ENCODE data around the gene EPB41L5.

The EPB41L5 gene

DNA sequence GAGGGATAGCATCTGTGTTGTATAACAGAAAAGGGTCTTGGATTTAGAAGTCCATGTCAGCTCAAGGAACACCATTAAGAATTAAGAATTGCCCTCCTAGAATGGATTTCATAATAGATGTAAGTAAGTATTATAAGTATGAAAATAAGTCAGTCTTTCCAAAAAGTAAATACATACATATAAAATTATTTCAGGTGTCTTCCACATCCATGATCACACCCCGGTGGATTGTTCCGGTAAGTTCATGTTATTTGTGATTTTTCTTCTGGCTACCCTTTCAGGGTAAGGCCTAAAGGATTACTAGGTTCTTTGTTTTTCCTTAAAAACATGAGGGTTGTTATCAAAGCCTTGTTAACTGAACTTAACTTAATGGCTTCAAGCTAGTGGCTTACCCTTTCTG is 154.4 kb downstream of the EPB41L5 start:
- TF ChIP-seq, protein P1, sequence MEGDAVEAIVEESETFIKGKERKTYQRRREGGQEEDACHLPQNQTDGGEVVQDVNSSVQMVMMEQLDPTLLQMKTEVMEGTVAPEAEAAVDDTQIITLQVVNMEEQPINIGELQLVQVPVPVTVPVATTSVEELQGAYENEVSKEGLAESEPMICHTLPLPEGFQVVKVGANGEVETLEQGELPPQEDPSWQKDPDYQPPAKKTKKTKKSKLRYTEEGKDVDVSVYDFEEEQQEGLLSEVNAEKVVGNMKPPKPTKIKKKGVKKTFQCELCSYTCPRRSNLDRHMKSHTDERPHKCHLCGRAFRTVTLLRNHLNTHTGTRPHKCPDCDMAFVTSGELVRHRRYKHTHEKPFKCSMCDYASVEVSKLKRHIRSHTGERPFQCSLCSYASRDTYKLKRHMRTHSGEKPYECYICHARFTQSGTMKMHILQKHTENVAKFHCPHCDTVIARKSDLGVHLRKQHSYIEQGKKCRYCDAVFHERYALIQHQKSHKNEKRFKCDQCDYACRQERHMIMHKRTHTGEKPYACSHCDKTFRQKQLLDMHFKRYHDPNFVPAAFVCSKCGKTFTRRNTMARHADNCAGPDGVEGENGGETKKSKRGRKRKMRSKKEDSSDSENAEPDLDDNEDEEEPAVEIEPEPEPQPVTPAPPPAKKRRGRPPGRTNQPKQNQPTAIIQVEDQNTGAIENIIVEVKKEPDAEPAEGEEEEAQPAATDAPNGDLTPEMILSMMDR (conservative IDR thresholded peaks at IDR 0.05; ENCODE audit: low read depth, low read length) = no peak
- H3K27ac ChIP-seq = no peak overlapping the region
- H3K79me2 ChIP-seq (ENCODE audit: insufficient read depth, low read depth) = no peaks in the 10 kb centered on the region
- H3K36me3 ChIP-seq (ENCODE audit: insufficient read depth) = no peaks in the 10 kb centered on the region
- no peaks in the 10 kb centered on the region for H3K4me1 ChIP-seq (ENCODE audit: low read depth, poor library complexity, severe bottlenecking)
- no peak overlapping the region for H3K4me2 ChIP-seq
- H3K9ac ChIP-seq = no peak overlapping the region
- no peak overlapping the region for H2AFZ ChIP-seq (ENCODE audit: low read depth)
- no peaks in the 10 kb centered on the region for H4K20me1 ChIP-seq (ENCODE audit: insufficient read depth)
- no peak overlapping the region for H3K4me3 ChIP-seq (IDR thresholded peaks at IDR 0.05; ENCODE audit: insufficient read depth, low read depth, low read length)
- H3K27me3 ChIP-seq (ENCODE audit: insufficient read depth, low read depth) = no peaks in the 10 kb centered on the region

DNA sequence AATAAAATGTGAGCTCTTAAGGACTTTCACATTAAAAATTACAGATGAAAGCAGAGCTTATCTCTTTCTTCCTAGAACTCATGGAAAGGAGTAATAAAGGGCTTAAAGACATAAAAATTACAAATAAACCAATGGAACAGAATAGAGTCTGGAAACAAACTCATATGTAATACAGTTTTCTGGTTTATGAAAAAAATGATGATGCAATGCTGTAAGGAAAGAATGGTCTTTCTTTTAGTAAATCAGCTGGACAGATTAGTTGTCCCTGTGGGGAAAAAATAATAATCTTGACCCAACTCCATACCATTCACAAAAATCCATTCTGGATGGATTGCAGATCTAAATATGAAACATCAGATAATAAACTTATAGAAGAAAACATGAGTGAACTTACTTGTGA is 156.1 kb downstream of the EPB41L5 start:
- Histone ChIP-seq H2AFZ (ENCODE audit: low read depth) (no peak overlapping the region), H3K27me3 (ENCODE audit: insufficient read depth, low read depth) (no peaks in the 10 kb centered on the region), H3K27ac (no peak overlapping the region), H3K4me3 (IDR thresholded peaks at IDR 0.05; ENCODE audit: insufficient read depth, low read depth, low read length) (no peak overlapping the region), H4K20me1 (ENCODE audit: insufficient read depth) (no peaks in the 10 kb centered on the region), H3K4me2 (no peak overlapping the region), H3K4me1 (ENCODE audit: low read depth, poor library complexity, severe bottlenecking) (no peaks in the 10 kb centered on the region), H3K79me2 (ENCODE audit: insufficient read depth, low read depth) (no peaks in the 10 kb centered on the region), H3K36me3 (ENCODE audit: insufficient read depth) (no peaks in the 10 kb centered on the region), H3K9ac (no peak overlapping the region)
- TF ChIP-seq, protein P1 (conservative IDR thresholded peaks at IDR 0.05; ENCODE audit: low read depth, low read length) = no peak

DNA sequence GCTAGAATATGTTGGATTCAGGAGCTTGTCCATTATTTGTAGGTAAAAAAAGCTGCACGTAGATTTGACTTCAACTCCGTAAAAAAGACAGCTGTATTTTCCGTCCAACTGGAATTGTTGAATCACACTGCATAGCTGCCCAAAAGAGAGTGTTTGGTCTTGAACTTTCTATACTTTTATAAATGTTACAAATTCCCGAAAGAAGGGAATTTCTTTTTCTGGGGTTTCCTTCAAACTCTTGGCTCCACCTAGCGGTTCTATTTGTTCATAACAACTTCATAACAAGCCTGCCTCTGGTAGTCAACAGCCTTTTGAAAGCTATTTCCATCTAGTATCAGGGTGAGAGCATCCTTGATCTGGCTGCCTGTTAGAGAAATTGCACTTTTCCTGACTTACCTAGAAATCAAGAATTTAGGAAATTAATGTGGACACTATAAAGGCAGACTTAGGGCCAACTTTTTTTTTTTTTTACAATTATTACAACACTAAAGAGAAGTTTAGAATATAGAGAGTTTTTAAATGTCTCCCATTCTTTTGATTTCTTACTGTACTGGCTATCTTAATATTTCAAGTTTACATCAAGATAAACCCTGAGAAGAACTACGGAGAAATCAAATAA is 162.2 kb downstream of the EPB41L5 start:
- H3K79me2 ChIP-seq (ENCODE audit: insufficient read depth, low read depth) = no peaks in the 10 kb centered on the region
- no peaks in the 10 kb centered on the region for H3K27me3 ChIP-seq (ENCODE audit: insufficient read depth, low read depth)
- H3K9ac ChIP-seq = no peak overlapping the region
- H3K4me2 ChIP-seq = no peak overlapping the region
- H3K4me1 ChIP-seq (ENCODE audit: low read depth, poor library complexity, severe bottlenecking) = no peaks in the 10 kb centered on the region
- no peak overlapping the region for H3K27ac ChIP-seq
- no peaks in the 10 kb centered on the region for H4K20me1 ChIP-seq (ENCODE audit: insufficient read depth)
- no peak overlapping the region for H2AFZ ChIP-seq (ENCODE audit: low read depth)
- no peaks in the 10 kb centered on the region for H3K36me3 ChIP-seq (ENCODE audit: insufficient read depth)
- no peak overlapping the region for H3K4me3 ChIP-seq (IDR thresholded peaks at IDR 0.05; ENCODE audit: insufficient read depth, low read depth, low read length)
- TF ChIP-seq, protein P1 (conservative IDR thresholded peaks at IDR 0.05; ENCODE audit: low read depth, low read length) = peak; percentile 80

DNA sequence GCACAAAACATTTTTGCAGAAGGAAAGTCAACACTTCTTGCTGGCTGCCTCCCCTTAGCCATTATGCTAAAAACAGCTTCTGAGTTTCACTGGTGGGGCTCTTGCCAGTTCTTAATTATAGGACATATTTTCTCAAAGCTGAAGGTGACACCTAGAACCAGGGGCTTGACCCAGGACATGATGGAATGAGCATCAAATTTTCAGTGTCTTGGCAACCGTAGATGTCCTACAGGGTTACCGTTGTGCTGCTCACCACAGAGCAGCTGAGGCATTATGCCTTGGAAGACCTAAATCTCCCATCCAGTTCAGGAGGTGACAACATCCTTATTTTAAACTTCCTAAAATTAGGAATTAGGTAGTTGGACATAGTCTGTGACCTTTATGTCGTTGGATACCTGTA is 163.6 kb downstream of the EPB41L5 start:
- Histone ChIP-seq H3K9ac (no peak overlapping the region), H2AFZ (ENCODE audit: low read depth) (no peak overlapping the region), H3K27me3 (ENCODE audit: insufficient read depth, low read depth) (no peaks in the 10 kb centered on the region), H3K79me2 (ENCODE audit: insufficient read depth, low read depth) (no peaks in the 10 kb centered on the region), H3K36me3 (ENCODE audit: insufficient read depth) (no peaks in the 10 kb centered on the region), H3K4me2 (no peak overlapping the region), H4K20me1 (ENCODE audit: insufficient read depth) (no peaks in the 10 kb centered on the region), H3K4me1 (ENCODE audit: low read depth, poor library complexity, severe bottlenecking) (no peaks in the 10 kb centered on the region), H3K4me3 (IDR thresholded peaks at IDR 0.05; ENCODE audit: insufficient read depth, low read depth, low read length) (no peak overlapping the region), H3K27ac (no peak overlapping the region)
- TF ChIP-seq, protein P1 (conservative IDR thresholded peaks at IDR 0.05; ENCODE audit: low read depth, low read length) = no peak
